GM23248 (cell line): ENCODE measurements around the gene ATP7A. TPM values are rescaled to one million over a fixed set of nuclear protein-coding genes. Genes with fewer than 3 reads are reported as not detected.

ENCODE experiments used
- DNase-seq: peaks from one replicate; pipeline ENCODE4 v3.0.0-alpha.2; 2015
- H2AFZ ChIP-seq: fragments of 200-600 bp; sonication (generic); 2 replicates; pipeline ENCODE4 v1.6.1; 2016; ENCODE audit warnings: antibody characterized with exemption
- H3F3A ChIP-seq: fragments of 200-600 bp; sonication (generic); 2 replicates; pipeline ENCODE4 v1.6.1; 2016; ENCODE audit warnings: mild to moderate bottlenecking, antibody characterized with exemption, mixed run types; ENCODE audit not compliant: insufficient read depth
- H3K27ac ChIP-seq: fragments of 200-600 bp; sonication (generic); 2 replicates; pipeline ENCODE4 v1.5.1; 2016; ENCODE audit warnings: mild to moderate bottlenecking
- H3K27me3 ChIP-seq: fragments of 200-600 bp; sonication (generic); replicated peaks from 2 replicates; pipeline ENCODE4 v1.6.1; 2016; ENCODE audit warnings: mild to moderate bottlenecking; ENCODE audit not compliant: insufficient read depth
- H3K36me3 ChIP-seq: fragments of 200-600 bp; sonication (generic); 2 replicates; pipeline ENCODE4 v1.6.1; 2016; ENCODE audit warnings: low read depth, mild to moderate bottlenecking
- H3K4me1 ChIP-seq: fragments of 200-600 bp; sonication (generic); 2 replicates; pipeline ENCODE4 v1.6.1; 2016; ENCODE audit warnings: mild to moderate bottlenecking; ENCODE audit not compliant: insufficient read depth
- H3K4me2 ChIP-seq: fragments of 200-600 bp; sonication (generic); one replicate; pipeline ENCODE4 v1.6.1; 2016; ENCODE audit warnings: mild to moderate bottlenecking; ENCODE audit not compliant: unreplicated experiment
- H3K4me3 ChIP-seq: fragments of 200-600 bp; sonication (generic); 2 replicates; pipeline ENCODE4 v1.5.1; 2016; ENCODE audit warnings: mild to moderate bottlenecking
- H3K79me2 ChIP-seq: fragments of 200-600 bp; sonication (generic); 2 replicates; pipeline ENCODE4 v1.6.1; 2016; ENCODE audit warnings: mild to moderate bottlenecking; ENCODE audit not compliant: insufficient read depth
- H3K9ac ChIP-seq: fragments of 200-600 bp; sonication (generic); 2 replicates; pipeline ENCODE4 v1.6.1; 2016; ENCODE audit warnings: mild to moderate bottlenecking
- H3K9me2 ChIP-seq: fragments of 200-600 bp; sonication (generic); 2 replicates; pipeline ENCODE4 v1.6.1; 2016; ENCODE audit warnings: mixed run types, mild to moderate bottlenecking, moderate library complexity; ENCODE audit not compliant: insufficient read depth
- H3K9me3 ChIP-seq: fragments of 200-600 bp; sonication (generic); one replicate; pipeline ENCODE4 v1.6.1; 2017; ENCODE audit warnings: low read depth
- H4K20me1 ChIP-seq: fragments of 200-600 bp; sonication (generic); 2 replicates; pipeline ENCODE4 v1.6.0; 2016; ENCODE audit not compliant: insufficient read depth
- EZH2 ChIP-seq: fragments of 200-600 bp; sonication (generic); IDR thresholded peaks from 2 replicates; pipeline ENCODE4 v1.6.1; 2018; ENCODE audit warnings: antibody characterized with exemption, mild to moderate bottlenecking; ENCODE audit not compliant: insufficient read depth, poor library complexity, severe bottlenecking
- EZH2phosphoT487 ChIP-seq: fragments of 200-600 bp; sonication (generic); IDR thresholded peaks from 2 replicates; pipeline ENCODE4 v1.6.1; 2018; ENCODE audit warnings: antibody characterized with exemption, moderate library complexity, mild to moderate bottlenecking, low read depth; ENCODE audit not compliant: insufficient read depth
- WGBS, 2 experiments: methylation state at CpG; one replicate each; pipeline ENCODE4 v1.1.6; 2015 to 2017; ENCODE audit warnings: low lambda C conversion rate in 2 of 2, low coverage in 1 of 2; ENCODE audit errors: missing lambda C conversion rate in 2 of 2; 5-methylcytosine and 5-hydroxymethylcytosine counted together
- in situ Hi-C: fragments of 300-500 bp; cut with MboI; formaldehyde crosslinking; loops from 2 replicates; pipeline ENCODE4 v1.15.0; 2020
- polyA plus RNA-seq: library from polyadenylated mRNA; unstranded; fragments of >200 nt; fragmentation: Nextera tagmentation; extraction: Ambion mirVana; gene quantifications from 2 replicates; pipeline ENCODE4 v1.2.1, GENCODE V29; 2016
- total RNA-seq: library from RNA; depleted of rRNA; stranded (reverse); fragments of >200 nt; shearing (Covaris generic); gene quantifications from 2 replicates; pipeline ENCODE4 v1.2.3, GENCODE V29; 2014

ATP7A gene
- total and polyA plus RNA-seq, 2 experiments from 2014 or later: 4.1 to 6.6 TPM

DNA sequence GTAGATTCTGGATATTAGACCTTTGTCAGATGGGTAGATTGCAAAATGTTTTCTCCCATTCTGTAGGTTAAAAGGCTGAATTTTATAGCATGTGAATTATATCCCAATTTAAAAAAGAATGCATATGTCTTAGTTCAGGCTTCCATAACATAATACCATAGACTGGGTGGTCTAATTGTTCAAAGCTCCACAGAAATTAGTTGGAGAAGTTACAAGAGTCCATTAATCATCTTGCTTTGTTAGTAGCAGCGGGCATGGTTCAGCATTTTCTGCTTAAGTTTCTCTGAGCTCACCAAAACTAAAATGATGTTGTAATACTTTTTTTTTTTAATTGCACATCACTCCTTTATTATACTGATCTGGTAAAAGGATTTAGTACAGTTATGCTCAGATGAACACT, 57.1 kb downstream of the ATP7A start:
- H3K79me2 ChIP-seq: no peaks in the 10 kb centered on the region
- H3K36me3 ChIP-seq: no peaks in the 10 kb centered on the region
- DNase-seq: no peak
- no peaks in the 10 kb centered on the region for H3F3A ChIP-seq
- H3K4me2 ChIP-seq: no peak overlapping the region
- no peaks in the 10 kb centered on the region for H3K9me3 ChIP-seq
- no peaks in the 10 kb centered on the region for H3K4me1 ChIP-seq
- H3K27ac ChIP-seq: no peak overlapping the region
- H2AFZ ChIP-seq: no peak overlapping the region
- in situ Hi-C loops: no loop called here
- H3K27me3 ChIP-seq: no peaks in the 10 kb centered on the region
- H3K9me2 ChIP-seq: no peaks in the 10 kb centered on the region
- WGBS, 2 experiments: 91 to 100% methylated on average over 1 of the region's 1 CpG
- H3K4me3 ChIP-seq: no peak overlapping the region
- no peaks in the 10 kb centered on the region for H4K20me1 ChIP-seq
- TF ChIP-seq EZH2 (no peak), EZH2phosphoT487 (no peak)
- no peak overlapping the region for H3K9ac ChIP-seq

DNA sequence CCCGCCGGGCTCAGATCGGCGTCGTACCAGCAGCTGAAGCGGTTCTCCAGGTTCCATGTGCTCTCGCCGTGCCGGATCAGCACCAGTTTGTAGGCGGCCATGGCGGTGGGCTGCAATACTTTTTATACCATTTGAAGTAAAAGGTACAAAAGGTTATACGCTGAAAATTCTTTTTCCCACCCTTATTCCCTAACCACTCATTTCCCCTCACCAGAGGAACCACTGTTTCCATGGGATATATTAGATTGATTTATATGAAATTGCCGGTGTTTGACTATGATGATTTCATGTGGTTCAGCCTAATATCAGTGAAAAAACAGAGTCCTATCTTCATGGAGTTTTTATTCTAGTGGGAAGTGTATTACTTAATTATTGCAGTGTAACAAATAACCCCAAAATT, 59.0 kb downstream of the ATP7A start, which contains the start of gene PGAM4:
PGAM4 (minus strand) TSS at position 101 of the 400 bp plus-strand sequence; CDS start at position 101, 0 bp downstream.
- H3K79me2 ChIP-seq: no peaks in the 10 kb centered on the region
- no peak within 1 kb of the TSS for H3K27ac ChIP-seq
- H4K20me1 ChIP-seq: no peaks in the 10 kb centered on the region
- no peaks in the 10 kb centered on the region for H3K36me3 ChIP-seq
- H3F3A ChIP-seq: no peaks in the 10 kb centered on the region
- H3K4me3 ChIP-seq: no peak within 1 kb of the TSS
- no peaks in the 10 kb centered on the region for H3K4me1 ChIP-seq
- no peak within 1 kb of the TSS for H3K4me2 ChIP-seq
- in situ Hi-C loops: no loop called here
- H3K9me3 ChIP-seq: no peaks in the 10 kb centered on the region
- H3K9ac ChIP-seq: no peak within 1 kb of the TSS
- DNase-seq: no peak
- no peaks in the 10 kb centered on the region for H3K9me2 ChIP-seq
- no peak within 1 kb of the TSS for H2AFZ ChIP-seq
- no peaks in the 10 kb centered on the region for H3K27me3 ChIP-seq
- WGBS, 2 experiments: 98% methylated on average over 8 to 13 of the region's 13 CpGs
- no peak for TF ChIP-seq EZH2
- TF ChIP-seq EZH2phosphoT487: no peak

DNA sequence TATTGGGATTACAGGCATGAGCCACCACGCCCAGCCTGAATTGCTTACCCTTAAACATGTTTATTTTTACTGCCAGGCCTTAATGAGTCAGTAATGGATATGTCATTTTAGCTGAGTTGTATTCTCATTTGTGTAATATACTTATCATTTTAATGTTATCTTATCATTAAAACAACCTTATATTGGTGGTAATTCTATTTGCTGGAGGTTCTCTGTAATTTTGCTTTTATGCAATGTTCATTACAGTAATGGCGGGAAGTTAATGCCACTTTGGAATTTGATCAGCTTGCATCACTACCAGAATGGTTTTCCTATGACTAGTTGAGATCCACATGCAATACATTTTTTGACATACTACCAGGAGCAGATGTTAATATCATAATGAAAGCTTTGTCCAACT, 65.3 kb downstream of the ATP7A start:
- in situ Hi-C loops: no loop called here
- WGBS, 2 experiments: 88 to 92% methylated on average over 2 of the region's 2 CpGs

DNA sequence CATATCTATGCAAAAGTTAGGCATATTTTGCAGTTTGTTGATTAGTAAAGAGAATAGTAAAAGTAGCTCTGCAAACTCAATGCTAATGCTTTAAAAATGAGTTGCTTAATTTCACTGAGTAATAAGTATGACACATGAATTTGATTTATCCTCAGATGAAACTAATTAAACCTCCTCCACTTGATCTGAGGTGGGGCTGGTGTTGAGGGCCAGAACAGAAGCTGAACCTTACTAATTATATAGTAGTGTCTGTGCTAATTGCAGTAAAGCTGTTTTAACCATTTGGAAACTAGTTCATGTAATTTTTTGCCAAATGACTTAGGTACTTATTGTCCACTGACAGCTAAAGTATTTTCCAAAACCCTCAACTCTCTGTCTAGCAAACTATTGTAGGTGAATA, 66.6 kb downstream of the ATP7A start:
- H3K4me2 ChIP-seq: peak overlapping the region; percentile 28
- H3K9me2 ChIP-seq: no peaks in the 10 kb centered on the region
- H3K79me2 ChIP-seq: no peaks in the 10 kb centered on the region
- no peak overlapping the region for H3K4me3 ChIP-seq
- in situ Hi-C loops: no loop called here
- H3K36me3 ChIP-seq: no peaks in the 10 kb centered on the region
- H2AFZ ChIP-seq: no peak overlapping the region
- no peak overlapping the region for H3K27ac ChIP-seq
- no peaks in the 10 kb centered on the region for H3K27me3 ChIP-seq
- no peak overlapping the region for H3K9ac ChIP-seq
- H4K20me1 ChIP-seq: no peaks in the 10 kb centered on the region
- H3K4me1 ChIP-seq: 0 out of 2 replicates have a peak, but pooled peaks cover 10% of the 10 kb centered on the region
- peak; percentile 33 for DNase-seq
- no peak for TF ChIP-seq EZH2
- TF ChIP-seq EZH2phosphoT487: no peak
- H3K9me3 ChIP-seq: no peaks in the 10 kb centered on the region
- H3F3A ChIP-seq: no peaks in the 10 kb centered on the region

More for the DNA sequence above, 65.3 kb downstream of the ATP7A start:
- H3K4me1 ChIP-seq: 0 out of 2 replicates have a peak, but pooled peaks cover 10% of the 10 kb centered on the region
- H3K9ac ChIP-seq: no peak overlapping the region
- no peak overlapping the region for H3K4me2 ChIP-seq
- no peaks in the 10 kb centered on the region for H3K36me3 ChIP-seq
- no peaks in the 10 kb centered on the region for H3F3A ChIP-seq
- no peaks in the 10 kb centered on the region for H3K27me3 ChIP-seq
- no peak overlapping the region for H3K4me3 ChIP-seq
- H3K9me3 ChIP-seq: no peaks in the 10 kb centered on the region
- no peaks in the 10 kb centered on the region for H3K79me2 ChIP-seq
- peak; percentile 1 for DNase-seq
- no peaks in the 10 kb centered on the region for H4K20me1 ChIP-seq
- H2AFZ ChIP-seq: no peak overlapping the region
- TF ChIP-seq EZH2: no peak
- TF ChIP-seq EZH2phosphoT487: no peak
- no peak overlapping the region for H3K27ac ChIP-seq
- no peaks in the 10 kb centered on the region for H3K9me2 ChIP-seq

DNA sequence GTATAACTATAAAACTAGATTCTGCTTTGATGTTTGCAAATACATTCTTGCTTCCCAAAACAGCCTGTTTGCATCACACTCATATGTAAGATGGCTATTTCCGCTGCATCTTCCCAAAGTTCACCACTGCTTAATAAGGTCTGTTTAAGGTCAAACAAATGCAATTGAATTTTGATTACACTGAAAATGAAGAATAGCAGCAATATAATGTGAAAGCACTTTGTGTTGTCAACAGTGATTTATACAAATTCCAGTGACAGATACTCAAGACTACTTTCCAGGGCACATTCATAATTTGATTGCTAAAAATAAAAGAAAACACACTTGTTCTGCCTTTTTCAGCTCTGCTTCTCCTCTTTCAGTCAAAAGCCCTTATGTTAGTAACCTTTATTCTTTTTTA, 67.0 kb downstream of the ATP7A start:
- no peak for DNase-seq
- in situ Hi-C loops: no loop called here
- H3K9me3 ChIP-seq: no peaks in the 10 kb centered on the region
- H3K9me2 ChIP-seq: no peaks in the 10 kb centered on the region
- H3K27ac ChIP-seq: no peak overlapping the region
- no peak overlapping the region for H3K9ac ChIP-seq
- H3K36me3 ChIP-seq: no peaks in the 10 kb centered on the region
- H3K79me2 ChIP-seq: no peaks in the 10 kb centered on the region
- H3K27me3 ChIP-seq: no peaks in the 10 kb centered on the region
- no peak for TF ChIP-seq EZH2
- TF ChIP-seq EZH2phosphoT487: no peak
- 0 out of 2 replicates have a peak, but pooled peaks cover 10% of the 10 kb centered on the region for H3K4me1 ChIP-seq
- no peak overlapping the region for H3K4me2 ChIP-seq
- H4K20me1 ChIP-seq: no peaks in the 10 kb centered on the region
- 96 to 100% methylated on average over 1 of the region's 1 CpG for WGBS, 2 experiments
- no peak overlapping the region for H2AFZ ChIP-seq
- no peaks in the 10 kb centered on the region for H3F3A ChIP-seq
- no peak overlapping the region for H3K4me3 ChIP-seq
